IPS DF 4.7 (cell line): ENCODE measurements around the gene ABHD2.
"Not testable (repeated sequence)": the region's sequence is repeated elsewhere in the genome, so short reads cannot be mapped to it uniquely, and the experiment has no call there.

Experiments
- DNase-seq: peaks from one replicate; pipeline ENCODE4 v3.0.0-alpha.2; 2013; ENCODE audit warnings: low spot score; ENCODE audit errors: extremely low read depth

Gene ABHD2

GRCh38 chr15:89136818-89137772 lies 48.8 kb downstream of the ABHD2 start:
- DNase-seq, result no peak

GRCh38 chr15:89137926-89138325 lies 49.7 kb downstream of the ABHD2 start:
- no peak for DNase-seq

GRCh38 chr15:89138999-89139612 lies 50.9 kb downstream of the ABHD2 start:
- no peak for DNase-seq

- DNase-seq, result no peak
Observed at GRCh38 chr15:89139613-89140499, 51.6 kb downstream of the ABHD2 start.

GRCh38 chr15:89140595-89140994 lies 52.3 kb downstream of the ABHD2 start:
- no peak for DNase-seq

- DNase-seq, result not testable (repeated sequence)
Observed at GRCh38 chr15:89141159-89141558, 52.9 kb downstream of the ABHD2 start.

- DNase-seq, result no peak
Observed at GRCh38 chr15:89141885-89142284, 53.6 kb downstream of the ABHD2 start.

GRCh38 chr15:89142423-89142822 lies 54.2 kb downstream of the ABHD2 start:
- DNase-seq, result no peak

- no peak for DNase-seq
Observed at GRCh38 chr15:89143503-89144162, 55.4 kb downstream of the ABHD2 start.

GRCh38 chr15:89144491-89144890 lies 56.2 kb downstream of the ABHD2 start:
- no peak for DNase-seq

- no peak for DNase-seq
Observed at GRCh38 chr15:89146366-89146765, 58.1 kb downstream of the ABHD2 start.

- DNase-seq, result no peak
Observed at GRCh38 chr15:89148126-89148525, 59.9 kb downstream of the ABHD2 start.

- DNase-seq, result no peak
Observed at GRCh38 chr15:89149501-89150101, 61.3 kb downstream of the ABHD2 start.

- DNase-seq, result no peak
Observed at GRCh38 chr15:89150287-89150686, 62.0 kb downstream of the ABHD2 start.

- DNase-seq, result no peak
Observed at GRCh38 chr15:89150762-89151664, 62.8 kb downstream of the ABHD2 start.

GRCh38 chr15:89155122-89155521 lies 66.9 kb downstream of the ABHD2 start:
- no peak for DNase-seq

- no peak for DNase-seq
Observed at GRCh38 chr15:89155656-89156055, 67.4 kb downstream of the ABHD2 start.

GRCh38 chr15:89157061-89157460 lies 68.8 kb downstream of the ABHD2 start:
- DNase-seq, result no peak

GRCh38 chr15:89157918-89158564 lies 69.8 kb downstream of the ABHD2 start:
- no peak for DNase-seq
